HG03558 (cell line): Measurements from ENCODE around the gene COL27A1.

Experiments used
- ATAC-seq: cut with Tn5 transposase; IDR thresholded peaks from one replicate; pipeline ENCODE4 v1.9.1; 2021; ENCODE audit warnings: moderate number of reproducible peaks; ENCODE audit not compliant: unreplicated experiment; ENCODE audit errors: extremely low read depth

The COL27A1 gene

GRCh38 chr9:114216976-114217375 lies 61.6 kb downstream of the COL27A1 start:
- ATAC-seq: no peak

DNA sequence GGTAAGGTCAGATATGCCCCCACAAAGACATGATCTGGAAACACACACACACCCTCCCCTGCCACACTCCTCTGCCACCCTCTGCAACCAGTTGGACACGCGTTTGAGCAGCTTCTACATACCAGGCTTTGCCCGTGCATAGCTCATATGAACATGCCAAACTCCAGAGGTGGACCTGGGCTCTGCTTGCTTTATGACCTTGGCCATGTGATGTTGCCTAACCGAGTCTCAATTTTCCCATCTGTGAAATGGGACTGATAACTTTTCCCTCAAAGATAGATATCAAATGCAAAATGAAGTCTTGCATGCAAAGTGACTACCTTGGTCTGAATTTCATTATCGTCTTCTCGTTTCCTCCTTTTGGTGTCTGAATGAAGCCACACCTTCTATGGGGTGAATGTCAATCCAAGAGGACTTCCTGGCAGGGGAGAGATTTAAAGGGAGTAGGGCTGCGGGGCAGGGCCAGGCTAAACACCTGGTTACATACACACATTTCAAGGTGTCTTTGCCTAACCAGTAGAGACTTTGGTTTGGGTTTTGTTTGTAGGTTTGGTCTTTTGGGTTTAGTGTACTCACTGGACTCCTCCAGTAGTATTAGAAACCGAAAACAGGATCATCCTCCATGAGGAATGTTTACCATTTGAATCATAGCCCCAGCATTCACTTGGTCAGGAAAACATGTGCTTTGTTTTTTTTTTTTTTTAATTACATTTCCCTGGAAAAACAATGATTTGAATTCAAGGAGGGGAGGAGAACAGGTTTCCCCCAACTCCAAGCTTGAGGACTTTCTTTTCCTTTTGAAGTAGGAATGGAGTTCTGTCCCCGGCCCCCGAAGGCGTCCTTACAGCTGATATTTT lies 63.2 kb downstream of the COL27A1 start:
- ATAC-seq: no peak

- no peak for ATAC-seq
These were observed 64.8 kb downstream of the COL27A1 start for GRCh38 chr9:114220061-114220541.

GRCh38 chr9:114221706-114222465 lies 66.5 kb downstream of the COL27A1 start:
- no peak for ATAC-seq

- ATAC-seq: no peak
These were observed 68.4 kb downstream of the COL27A1 start for GRCh38 chr9:114223564-114224246.

GRCh38 chr9:114224247-114224610 lies 68.9 kb downstream of the COL27A1 start:
- no peak for ATAC-seq

- ATAC-seq: no peak
These were observed 70.3 kb downstream of the COL27A1 start for GRCh38 chr9:114225561-114226212.

DNA sequence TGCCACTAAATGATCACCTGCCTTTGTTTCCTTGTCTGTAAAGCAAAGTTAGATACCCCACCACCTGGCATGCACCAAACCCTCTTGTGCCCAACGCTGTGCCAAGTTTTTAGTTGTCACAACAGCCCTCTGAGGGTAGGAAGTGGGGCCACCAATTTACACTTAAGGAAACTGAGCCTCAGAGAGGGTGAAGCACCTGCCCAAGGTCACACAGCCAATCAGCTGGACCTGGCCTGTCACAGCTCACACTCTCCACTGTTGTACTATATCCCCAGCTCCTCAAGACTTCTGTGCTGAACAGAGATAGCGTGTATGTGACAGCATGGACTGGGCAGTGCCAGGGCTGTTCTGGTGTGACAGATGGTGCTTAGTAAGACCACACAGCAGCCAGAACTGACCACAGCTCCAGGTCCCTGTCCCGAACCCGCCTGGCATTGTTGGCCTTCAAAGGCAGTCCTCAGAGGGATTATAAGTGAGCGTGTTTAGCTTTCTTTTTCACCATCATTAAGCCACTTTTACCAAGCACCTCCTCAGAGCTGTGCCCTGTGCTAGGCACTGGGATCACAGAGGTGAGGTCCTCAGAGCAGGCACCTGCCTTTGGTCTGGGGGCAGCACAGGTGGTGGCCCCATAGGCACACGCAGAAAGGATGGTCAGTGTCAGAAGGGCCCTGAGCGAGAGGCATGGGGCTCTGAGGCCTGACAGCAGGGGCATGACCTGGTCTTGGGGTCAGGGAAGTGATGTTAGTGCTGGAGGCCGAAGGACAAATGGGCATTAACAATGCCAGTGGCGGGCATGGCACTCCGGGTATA lies 71.1 kb downstream of the COL27A1 start:
- ATAC-seq: no peak

GRCh38 chr9:114227288-114228015 lies 72.1 kb downstream of the COL27A1 start:
- no peak for ATAC-seq

GRCh38 chr9:114228016-114228808 lies 72.9 kb downstream of the COL27A1 start:
- no peak for ATAC-seq

DNA sequence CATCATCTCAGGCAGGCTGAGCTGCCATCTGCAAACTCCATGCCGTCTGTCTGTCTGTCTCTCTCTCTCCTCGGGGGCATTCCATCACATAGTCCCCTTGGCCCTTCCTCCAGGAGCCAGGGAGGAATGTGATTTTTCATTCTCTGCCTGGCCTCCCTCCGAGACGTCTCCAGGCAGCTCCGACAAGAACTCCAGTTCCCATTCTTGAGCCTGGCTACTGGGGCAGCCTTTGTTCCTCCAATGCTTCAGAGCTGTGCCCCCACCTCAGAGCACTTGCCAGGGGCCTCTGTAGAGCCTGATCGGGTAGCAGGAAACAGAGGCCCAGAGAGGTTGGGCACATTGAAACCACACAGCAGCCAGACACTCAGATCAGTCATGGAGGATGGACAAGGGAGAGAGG lies 74.0 kb downstream of the COL27A1 start:
- ATAC-seq: no peak

DNA sequence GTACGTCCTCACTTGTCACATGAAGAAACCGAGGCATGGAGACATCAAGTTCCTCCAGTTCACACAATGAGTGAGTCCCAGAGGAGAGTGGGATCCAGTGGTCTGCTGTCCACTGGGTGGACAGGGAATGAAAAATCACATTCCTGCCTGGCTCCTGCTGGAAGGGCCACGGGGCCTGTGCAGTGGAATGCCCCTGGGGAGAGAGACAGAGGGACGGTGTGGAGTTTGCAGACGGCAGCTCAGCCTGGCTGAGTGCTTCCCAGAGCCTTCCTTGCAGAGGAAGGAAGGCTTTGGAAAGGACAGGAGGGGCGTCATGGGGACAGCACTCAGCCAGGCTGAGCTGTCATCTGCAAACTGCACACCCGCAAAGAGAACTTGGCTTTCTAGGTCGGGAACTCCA lies 74.7 kb downstream of the COL27A1 start:
- no peak for ATAC-seq

- no peak for ATAC-seq
These were observed 75.9 kb downstream of the COL27A1 start for GRCh38 chr9:114231273-114231672.

GRCh38 chr9:114231719-114232449 lies 76.5 kb downstream of the COL27A1 start:
- ATAC-seq: no peak

DNA sequence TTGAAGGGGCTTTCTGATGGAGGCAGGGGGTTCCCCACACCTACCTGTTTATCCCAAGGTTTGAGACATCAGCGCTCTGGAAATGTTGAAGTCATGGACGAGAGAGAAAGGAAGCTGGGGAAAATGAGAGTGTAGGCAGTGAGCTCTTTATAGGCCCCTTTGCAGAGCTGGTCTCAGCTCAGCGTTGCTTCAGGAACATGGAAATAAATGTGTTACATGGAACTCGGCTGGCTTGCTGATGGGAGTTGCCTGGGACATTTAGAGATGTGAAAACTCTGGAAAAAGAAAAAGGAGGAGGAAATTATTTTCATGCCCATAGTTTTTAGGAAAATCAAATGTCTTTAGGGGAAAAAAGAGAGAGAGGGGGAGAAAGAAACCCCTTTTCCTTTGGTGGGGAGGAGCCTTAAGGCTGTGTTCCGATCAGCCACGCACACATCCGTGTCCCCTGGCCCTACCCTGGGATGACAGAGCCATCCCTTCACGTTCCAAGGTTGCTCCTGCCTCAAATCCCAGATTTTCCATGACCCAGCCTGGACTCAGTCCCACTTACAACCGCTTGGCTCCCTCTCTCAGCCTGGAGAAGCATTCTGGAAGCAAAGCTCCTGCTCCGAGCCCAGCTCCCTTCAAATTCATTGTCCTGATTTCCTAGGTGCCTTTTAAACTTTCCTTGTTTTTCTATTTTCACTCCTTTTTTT lies 78.3 kb downstream of the COL27A1 start:
- ATAC-seq: no peak

GRCh38 chr9:114235033-114235661 lies 79.8 kb downstream of the COL27A1 start:
- no peak for ATAC-seq
